HEK293T (cell line): Measurements from ENCODE around the gene DLG5.

Experiments
- CTCF ChIA-PET: fragments of 350-600 bp; formaldehyde crosslinking; extraction: SDS; loops from one replicate; lab custom pipeline; 2021; ENCODE audit warnings: antibody characterized with exemption, inconsistent platforms; lab: Yijun Ruan, JAX
- POLR2A ChIA-PET: fragments of 350-600 bp; formaldehyde crosslinking; extraction: SDS; loops from one replicate; lab custom pipeline; 2020; ENCODE audit warnings: antibody characterized with exemption, inconsistent platforms; lab: Yijun Ruan, JAX
- DNase-seq: peaks from one replicate; pipeline ENCODE4 v3.0.0; 2012; ENCODE audit warnings: mixed read lengths; ENCODE audit errors: extremely low spot score
- ARNT ChIP-seq: fragments of 450-650 bp; IDR thresholded peaks from 2 replicates; pipeline ENCODE4 v1.6.1; 2017; ENCODE audit warnings: mild to moderate bottlenecking
- BHLHE40 ChIP-seq: fragments of 450-650 bp; IDR thresholded peaks from 2 replicates; pipeline ENCODE4 v1.6.1; 2016; ENCODE audit warnings: mild to moderate bottlenecking, moderate library complexity, borderline replicate concordance
- CTBP1 ChIP-seq: fragments of 450-650 bp; IDR thresholded peaks from 2 replicates; pipeline ENCODE4 v1.6.1; 2016; ENCODE audit warnings: borderline replicate concordance
- ELF4 ChIP-seq: fragments of 450-650 bp; IDR thresholded peaks from 2 replicates; pipeline ENCODE4 v1.6.1; 2017; ENCODE audit warnings: antibody characterized with exemption
- FOXA1 ChIP-seq: fragments of 450-650 bp; IDR thresholded peaks from 2 replicates; pipeline ENCODE4 v1.6.1; 2016; ENCODE audit warnings: mild to moderate bottlenecking
- FOXK2 ChIP-seq: fragments of 450-650 bp; IDR thresholded peaks from 2 replicates; pipeline ENCODE4 v1.6.1; 2016; ENCODE audit warnings: mild to moderate bottlenecking
- FOXM1 ChIP-seq: fragments of 450-650 bp; IDR thresholded peaks from 2 replicates; pipeline ENCODE4 v1.6.1; 2017; ENCODE audit warnings: mild to moderate bottlenecking, borderline replicate concordance
- HDGF ChIP-seq: fragments of 450-650 bp; IDR thresholded peaks from 2 replicates; pipeline ENCODE4 v1.6.1; 2017; ENCODE audit warnings: antibody characterized with exemption, borderline replicate concordance
- L3MBTL2 ChIP-seq: fragments of 450-650 bp; conservative IDR thresholded peaks from 2 replicates; pipeline ENCODE4 v1.6.1; 2016; ENCODE audit warnings: mild to moderate bottlenecking
- LEF1 ChIP-seq: fragments of 450-650 bp; IDR thresholded peaks from 2 replicates; pipeline ENCODE4 v1.6.1; 2017; ENCODE audit warnings: mild to moderate bottlenecking, borderline replicate concordance
- NFRKB ChIP-seq: fragments of 450-650 bp; IDR thresholded peaks from 2 replicates; pipeline ENCODE4 v1.6.1; 2016; ENCODE audit warnings: mild to moderate bottlenecking, moderate library complexity
- SP1 ChIP-seq: fragments of 450-650 bp; IDR thresholded peaks from 2 replicates; pipeline ENCODE4 v1.6.1; 2017
- SUZ12 ChIP-seq: fragments of 450-650 bp; IDR thresholded peaks from 2 replicates; pipeline ENCODE4 v1.6.1; 2016; ENCODE audit warnings: mild to moderate bottlenecking
- TARDBP ChIP-seq: fragments of 450-650 bp; IDR thresholded peaks from 2 replicates; pipeline ENCODE4 v1.6.1; 2016
- ZNF384 ChIP-seq: fragments of 450-650 bp; IDR thresholded peaks from 2 replicates; pipeline ENCODE4 v1.6.1; 2016
- TF ChIP-seq, protein P1 (sequence below): fragments of 450-650 bp; IDR thresholded peaks from 2 replicates; pipeline ENCODE4 v1.6.1; 2016

Gene DLG5

DNA sequence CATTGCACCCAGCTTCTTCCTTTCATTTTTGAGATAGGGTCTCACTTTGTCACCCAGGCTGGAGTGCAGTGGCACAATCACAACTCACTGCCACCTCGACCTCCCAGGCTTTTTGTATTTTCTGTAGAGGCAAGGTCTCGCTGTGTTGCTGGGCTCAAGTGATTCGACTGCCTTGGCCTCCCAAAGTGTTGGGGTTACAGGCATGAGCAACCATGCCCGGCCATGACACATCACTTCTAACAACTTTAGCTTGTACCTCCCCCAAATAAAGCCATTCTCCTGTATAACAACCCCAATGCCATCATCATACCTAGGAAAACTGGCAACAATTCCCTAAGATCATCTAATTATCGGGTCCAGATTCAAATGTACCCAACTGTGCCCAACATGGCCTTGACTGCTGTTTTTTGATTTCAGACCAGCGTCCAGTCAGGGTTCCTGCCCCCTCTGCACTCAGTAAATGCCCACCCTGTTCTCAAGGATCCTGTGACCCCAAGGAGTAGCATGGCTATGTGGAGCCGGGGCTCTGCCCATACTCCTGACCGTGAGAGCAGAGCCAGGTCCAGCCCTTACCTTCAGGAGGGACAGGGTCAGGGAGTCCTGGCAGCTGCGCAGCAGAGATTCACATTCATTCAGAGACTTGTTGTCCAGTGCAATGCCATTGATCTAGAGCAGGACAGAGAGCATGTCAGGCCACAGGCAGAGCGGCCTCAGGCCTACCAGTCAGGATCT is 102.6 kb downstream of the DLG5 start:
- no peak for DNase-seq
- CTCF ChIA-PET, result interaction anchor here (0.7 kb wide), 1 partner anchor 1536 kb away, joined by 5 read pairs; no protein-coding TSS in a partner anchor
- POLR2A ChIA-PET, result no interaction called here
- TF ChIP-seq FOXA1, result no peak
- TF ChIP-seq SP1, result no peak
- no peak for TF ChIP-seq ARNT
- TF ChIP-seq HDGF, result no peak

DNA sequence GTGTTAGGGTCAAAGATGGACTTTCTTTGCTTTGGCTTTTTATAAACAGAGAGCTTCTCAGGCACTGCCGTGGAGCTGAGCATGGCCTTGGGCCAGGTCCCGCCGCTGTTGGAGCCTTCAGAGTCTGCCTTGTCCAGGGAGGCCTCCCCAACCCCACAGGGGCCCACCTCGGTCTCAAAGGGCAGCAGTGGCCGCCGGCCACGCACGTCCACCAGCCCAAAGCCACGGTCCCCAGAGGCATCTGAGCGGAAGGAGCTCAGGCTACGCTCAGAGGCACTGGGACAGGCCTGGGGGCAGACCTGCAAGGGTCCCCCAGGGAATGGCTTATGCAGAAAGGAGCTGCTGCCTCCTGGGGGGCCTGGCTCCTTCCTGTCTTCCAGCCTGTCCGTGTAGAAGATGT is 105.0 kb downstream of the DLG5 start:
- CTCF ChIA-PET, result no interaction called here
- POLR2A ChIA-PET, result no interaction called here
- no peak for TF ChIP-seq SP1
- TF ChIP-seq ARNT, result no peak
- no peak for TF ChIP-seq SUZ12
- TF ChIP-seq FOXA1, result no peak
- no peak for TF ChIP-seq TARDBP
- no peak for TF ChIP-seq HDGF
- TF ChIP-seq BHLHE40, result no peak
- TF ChIP-seq FOXM1, result no peak
- no peak for TF ChIP-seq L3MBTL2
- TF ChIP-seq, protein P1, sequence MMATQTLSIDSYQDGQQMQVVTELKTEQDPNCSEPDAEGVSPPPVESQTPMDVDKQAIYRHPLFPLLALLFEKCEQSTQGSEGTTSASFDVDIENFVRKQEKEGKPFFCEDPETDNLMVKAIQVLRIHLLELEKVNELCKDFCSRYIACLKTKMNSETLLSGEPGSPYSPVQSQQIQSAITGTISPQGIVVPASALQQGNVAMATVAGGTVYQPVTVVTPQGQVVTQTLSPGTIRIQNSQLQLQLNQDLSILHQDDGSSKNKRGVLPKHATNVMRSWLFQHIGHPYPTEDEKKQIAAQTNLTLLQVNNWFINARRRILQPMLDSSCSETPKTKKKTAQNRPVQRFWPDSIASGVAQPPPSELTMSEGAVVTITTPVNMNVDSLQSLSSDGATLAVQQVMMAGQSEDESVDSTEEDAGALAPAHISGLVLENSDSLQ, result no peak
- no peak for TF ChIP-seq FOXK2
- no peak for TF ChIP-seq CTBP1

DNA sequence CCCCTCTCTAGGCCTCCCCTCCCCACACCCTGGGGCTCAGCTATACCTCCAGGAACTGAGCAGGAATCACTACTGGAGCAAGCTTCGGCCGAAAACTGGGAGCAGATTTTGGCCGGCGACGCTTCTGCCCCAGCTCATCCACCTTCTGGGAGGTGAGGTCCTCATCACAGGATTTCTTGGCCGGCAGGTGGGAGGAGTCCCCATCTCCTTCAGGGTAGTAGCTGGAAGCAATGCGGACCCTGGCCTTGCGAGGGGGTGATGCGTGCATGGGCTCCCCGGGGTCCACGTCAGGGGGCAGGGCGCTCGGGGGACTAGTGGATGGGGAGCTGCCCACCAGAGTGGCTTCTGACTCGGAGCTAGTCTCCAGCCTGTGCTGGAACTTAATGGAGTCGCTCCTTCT is 105.5 kb downstream of the DLG5 start:
- TF ChIP-seq ZNF384 (no peak), ARNT (no peak), CTBP1 (no peak), NFRKB (no peak), L3MBTL2 (no peak), SP1 (no peak), LEF1 (no peak), ELF4 (no peak), SUZ12 (no peak), BHLHE40 (no peak), HDGF (no peak), FOXM1 (no peak), TARDBP (no peak), FOXA1 (no peak), FOXK2 (no peak)
- TF ChIP-seq, protein P1, result no peak
- ChIA-PET POLR2A (no interaction called here), CTCF (no interaction called here)
- no peak for DNase-seq

More for the DNA sequence above, 105.0 kb downstream of the DLG5 start:
- DNase-seq, result no peak

DNA sequence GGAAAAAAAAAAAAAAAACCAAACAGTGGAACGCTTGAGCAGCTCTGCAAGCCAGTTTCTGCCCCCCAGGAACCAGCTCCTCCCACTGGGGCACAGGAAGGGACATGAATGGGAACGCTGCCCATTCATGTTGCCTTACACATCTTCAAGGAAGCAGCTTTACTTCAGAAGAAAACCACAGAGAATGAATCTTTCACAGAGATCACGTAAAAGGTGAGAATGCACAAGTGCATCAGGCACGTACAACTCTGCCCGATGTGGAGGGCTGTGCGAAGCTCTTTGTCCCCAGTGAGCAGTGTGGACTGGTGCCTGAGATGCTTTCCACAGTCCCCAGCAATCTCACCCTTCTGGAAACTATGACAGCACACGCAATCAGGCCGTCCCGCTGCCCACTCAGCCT is 106.2 kb downstream of the DLG5 start:
- POLR2A ChIA-PET, result no interaction called here
- TF ChIP-seq FOXM1, result no peak
- TF ChIP-seq CTBP1, result no peak
- no peak for TF ChIP-seq TARDBP
- TF ChIP-seq, protein P1, result no peak
- no peak for TF ChIP-seq NFRKB
- TF ChIP-seq ZNF384, result no peak
- TF ChIP-seq FOXA1, result no peak
- CTCF ChIA-PET, result interaction anchor here (0.6 kb wide), 1 partner anchor 28 kb away, joined by 4 read pairs; no protein-coding TSS in a partner anchor
- no peak for DNase-seq

DNA sequence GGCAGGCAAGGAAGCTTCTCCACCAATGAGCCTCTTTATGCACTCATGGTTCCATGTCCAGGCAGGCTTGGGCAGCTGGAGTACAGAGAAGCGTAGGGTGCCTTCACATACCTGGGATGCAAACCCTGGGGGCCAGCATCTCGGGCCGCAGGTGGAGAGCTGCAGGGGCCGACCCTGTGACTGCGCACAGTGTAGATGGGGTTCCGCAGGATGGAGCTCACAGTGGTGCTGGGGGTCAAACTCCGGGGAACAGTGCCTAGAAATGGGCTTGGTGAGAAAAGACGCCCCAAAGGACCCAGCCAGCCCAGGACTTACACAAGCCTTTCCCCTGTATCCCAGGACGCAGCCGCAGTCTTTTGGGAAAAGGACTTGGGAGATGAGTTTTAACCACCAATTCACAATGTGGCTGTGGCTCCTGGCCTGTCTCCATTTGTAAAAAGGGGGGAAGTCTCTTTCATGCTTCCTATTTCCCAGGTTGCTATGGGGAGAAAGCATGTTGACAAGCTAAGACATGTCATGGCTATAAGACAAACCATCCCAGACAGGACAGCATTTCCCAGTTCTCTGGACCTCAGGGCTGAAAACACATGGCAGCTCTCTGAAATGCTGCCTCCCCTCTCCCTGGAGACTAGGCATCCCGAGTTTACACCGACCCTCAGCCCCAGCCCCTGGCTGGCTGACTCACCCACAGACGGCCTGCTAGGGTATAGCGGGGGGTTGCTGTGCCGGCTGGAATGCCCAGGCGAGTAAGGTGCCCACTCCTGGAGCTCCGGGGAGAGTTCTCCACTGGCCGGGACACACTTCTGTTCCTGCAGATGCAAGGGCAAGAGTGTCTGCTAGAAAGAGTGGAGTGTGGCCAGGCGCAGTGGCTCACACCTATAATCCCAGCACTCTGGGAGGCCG is 107.1 kb downstream of the DLG5 start:
- TF ChIP-seq SUZ12 (no peak), LEF1 (no peak), ELF4 (no peak), TARDBP (no peak), ZNF384 (no peak), SP1 (no peak), ARNT (no peak), FOXK2 (no peak), FOXA1 (no peak), L3MBTL2 (no peak), FOXM1 (no peak), BHLHE40 (no peak), NFRKB (no peak), CTBP1 (no peak), HDGF (no peak)
- TF ChIP-seq, protein P1, result no peak
- ChIA-PET CTCF (no interaction called here), POLR2A (no interaction called here)
- no peak for DNase-seq
